ENCODE results near the gene PLBD2.

Gene PLBD2

GRCh38 chr12:113393749-113394148 lies 35.4 kb downstream of the PLBD2 start:
- DNase-seq, result no peak

DNA sequence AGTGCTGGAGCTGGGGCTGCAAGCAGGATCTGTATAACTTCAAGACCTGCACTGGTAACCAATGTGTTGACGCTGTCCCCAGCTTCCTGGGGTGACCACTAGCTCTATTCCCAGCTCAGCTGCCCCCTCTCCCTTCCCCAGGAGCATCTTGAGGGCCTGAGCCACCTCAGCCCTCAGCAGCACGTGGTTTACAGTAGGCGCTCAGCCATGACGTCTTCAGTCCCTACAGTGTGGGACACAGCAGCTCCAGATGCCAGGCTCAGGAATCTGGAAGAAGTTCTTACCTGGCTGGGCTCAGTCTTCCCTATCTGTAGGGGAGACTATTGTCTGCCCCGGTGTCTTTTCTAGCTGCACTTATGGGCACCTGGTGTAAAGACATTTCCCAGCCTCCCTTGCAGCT lies 36.7 kb downstream of the PLBD2 start:
- no peak for DNase-seq

GRCh38 chr12:113396200-113396599 lies 37.8 kb downstream of the PLBD2 start:
- no peak for DNase-seq

- DNase-seq, result no peak
Measured at GRCh38 chr12:113396828-113397496, 38.6 kb downstream of the PLBD2 start.

DNA sequence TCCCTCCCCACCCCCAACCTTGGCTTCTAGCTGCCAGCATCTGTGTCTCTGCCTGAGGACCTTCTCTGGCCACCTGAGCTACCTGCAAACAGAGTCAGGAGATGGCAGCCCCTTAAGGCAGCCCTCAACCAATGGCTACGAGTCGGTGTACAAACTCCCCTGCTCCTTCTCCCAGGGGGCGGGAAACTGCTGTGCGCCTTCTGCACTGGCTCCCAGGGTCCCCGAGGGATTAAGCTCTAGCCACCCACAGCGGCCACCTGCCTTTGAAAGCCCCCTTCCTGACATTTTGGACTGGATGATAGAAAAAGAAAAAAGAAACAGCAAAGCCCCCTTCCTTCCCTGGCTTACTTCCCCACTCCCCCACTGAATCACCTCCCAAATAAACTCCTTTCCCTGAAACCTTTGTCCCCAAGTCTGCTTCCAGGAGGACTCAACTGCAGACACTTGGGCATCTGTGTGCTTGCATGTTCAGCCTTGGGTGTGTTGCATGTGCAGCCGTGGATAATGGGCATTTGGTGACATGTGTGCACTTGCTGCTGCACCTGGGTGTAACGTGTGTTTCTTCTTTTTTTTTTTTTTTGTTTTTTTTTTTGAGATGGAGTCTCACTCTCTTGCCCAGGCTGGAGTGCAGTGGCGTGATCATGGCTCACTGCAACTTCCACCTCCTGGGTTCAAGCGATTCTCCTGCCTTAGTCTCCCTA lies 39.3 kb downstream of the PLBD2 start:
- DNase-seq, result no peak

DNA sequence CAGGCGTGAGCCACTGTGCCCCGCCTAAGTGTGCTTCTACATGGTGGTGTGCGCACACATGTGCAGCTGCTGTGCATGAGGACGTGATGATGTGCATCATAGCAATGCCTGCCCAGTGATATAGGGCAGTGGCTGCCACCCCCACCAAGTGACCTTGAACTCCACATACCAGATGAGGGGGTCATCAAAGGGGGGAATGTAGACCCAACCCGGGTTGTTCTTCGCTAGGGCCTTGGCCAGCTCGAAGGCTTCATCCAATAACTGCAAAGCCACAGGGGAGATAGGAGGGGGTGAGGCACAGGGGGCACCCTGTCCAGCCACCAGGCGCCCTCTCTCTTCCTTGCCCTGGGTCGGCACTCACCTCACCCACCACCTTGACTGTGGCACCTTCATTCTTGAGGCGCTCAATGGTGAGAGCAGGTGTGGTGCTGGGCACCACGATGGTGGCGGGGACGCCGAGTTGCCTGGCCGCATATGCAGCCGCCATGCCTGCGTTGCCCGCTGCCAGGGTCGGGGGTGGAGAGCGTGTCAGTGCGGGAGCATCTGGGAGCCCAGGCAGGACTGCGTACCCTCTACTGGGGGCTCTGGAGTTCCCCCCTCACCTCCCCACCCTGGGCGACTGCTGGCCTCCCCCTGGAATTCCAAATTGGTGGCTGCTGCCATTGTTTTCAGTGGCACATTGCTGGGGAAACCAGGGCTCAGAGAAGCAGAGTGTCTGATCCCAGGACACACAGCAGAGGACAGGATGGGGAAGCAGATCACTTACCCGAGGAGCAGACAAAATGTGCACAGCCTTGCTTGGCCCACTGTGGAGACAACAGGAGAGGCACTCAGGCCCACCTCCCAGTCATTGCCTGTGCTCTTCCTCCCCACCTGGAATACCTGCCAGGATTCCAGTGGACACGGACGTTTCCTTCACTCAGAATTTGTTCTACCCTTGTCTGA lies 40.2 kb downstream of the PLBD2 start:
- DNase-seq, result no peak

- DNase-seq, result no peak
Measured at GRCh38 chr12:113399490-113399889, 41.1 kb downstream of the PLBD2 start.

DNA sequence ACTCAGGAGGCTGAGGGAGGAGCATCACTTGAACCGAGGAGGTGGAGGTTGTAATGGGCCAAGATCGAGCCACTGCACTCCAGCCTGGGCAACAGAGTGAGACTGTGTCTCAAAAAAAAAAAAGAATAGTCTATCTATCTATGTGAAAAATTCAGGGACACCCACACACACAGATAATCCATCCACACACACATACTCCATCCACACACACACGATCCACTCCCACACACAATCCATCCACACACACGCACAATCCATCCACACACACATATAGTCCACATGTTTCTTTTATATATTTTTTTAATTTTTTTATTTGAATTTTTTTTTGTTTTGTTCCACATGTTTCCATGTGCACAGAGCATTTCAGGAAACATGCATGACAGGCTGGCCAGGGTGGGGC lies 42.0 kb downstream of the PLBD2 start:
- DNase-seq, result no peak

DNA sequence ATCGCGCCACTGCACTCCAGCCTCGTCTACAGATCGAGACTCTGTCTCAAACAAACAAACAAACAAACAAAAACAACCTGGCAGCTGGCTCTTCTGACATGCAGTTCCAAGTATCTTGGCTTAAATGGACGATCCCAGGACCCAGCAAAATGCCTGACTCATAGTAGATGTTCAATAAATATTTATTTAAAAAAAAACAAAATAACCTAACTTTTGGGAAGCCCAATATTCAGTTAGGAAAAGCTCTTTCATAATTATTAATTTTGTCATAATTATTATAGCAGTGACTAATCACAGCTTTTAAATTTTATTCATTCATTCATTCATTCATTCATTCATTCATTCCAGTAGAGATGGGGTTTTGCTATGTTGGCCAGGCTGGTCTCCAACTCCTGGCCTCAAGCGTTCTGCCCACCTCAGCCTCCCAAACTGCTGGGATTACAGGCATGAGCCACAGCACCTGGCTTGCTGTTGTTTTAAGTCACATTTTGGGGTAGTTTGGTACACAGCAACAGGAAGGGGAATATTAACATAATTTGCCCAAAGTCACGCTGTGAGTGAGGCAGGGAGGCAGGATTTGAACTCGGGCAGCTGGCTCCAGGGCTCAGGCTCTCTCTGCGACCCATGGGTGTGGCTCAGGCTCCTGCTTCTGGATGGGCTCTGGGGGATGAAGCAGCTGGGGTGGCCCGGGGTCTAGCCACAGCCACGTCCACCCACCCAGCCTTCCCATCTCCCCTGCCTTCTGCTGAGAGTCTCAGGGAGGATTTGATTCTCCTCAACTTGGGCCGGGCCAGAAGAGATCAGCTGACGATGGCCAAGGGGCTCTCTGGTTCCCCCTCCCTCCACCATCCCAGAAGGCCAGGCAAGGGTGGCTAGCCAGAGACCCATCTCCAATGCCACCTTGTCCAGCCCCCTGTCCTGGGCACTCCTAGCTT lies 42.9 kb downstream of the PLBD2 start:
- no peak for DNase-seq

DNA sequence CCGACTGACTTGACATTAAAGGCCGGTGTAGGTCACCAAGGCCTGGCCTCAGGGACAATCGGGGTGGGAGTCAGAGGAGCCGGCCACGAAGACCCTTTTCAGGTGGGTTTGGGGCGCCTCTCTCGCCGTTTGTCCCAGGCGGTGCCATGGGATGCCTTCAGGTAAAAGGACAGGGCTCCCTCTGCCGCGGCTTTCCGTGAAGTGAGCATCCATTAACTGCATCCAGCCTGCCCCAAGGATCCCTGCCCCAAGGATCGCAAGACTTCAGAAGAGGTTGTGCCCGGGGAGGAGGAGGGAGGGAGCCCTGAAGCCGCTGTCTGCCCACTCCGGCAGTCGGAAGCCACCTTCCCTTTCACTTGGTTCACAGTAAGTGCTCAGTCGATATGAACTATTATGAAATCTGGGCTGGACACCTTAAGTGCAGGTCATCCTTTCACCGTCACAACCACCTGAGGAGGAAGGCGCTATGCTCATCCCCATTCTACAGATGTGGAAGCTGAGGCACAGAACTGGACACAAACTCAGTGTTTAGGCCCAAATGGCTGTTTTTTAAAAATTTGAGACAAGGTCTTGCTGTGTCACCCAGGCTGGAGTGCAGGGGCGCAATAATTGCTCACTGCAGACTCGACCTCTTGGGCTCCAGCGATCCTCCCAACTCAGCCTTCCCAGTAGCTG lies 44.3 kb downstream of the PLBD2 start:
- DNase-seq, result no peak

DNA sequence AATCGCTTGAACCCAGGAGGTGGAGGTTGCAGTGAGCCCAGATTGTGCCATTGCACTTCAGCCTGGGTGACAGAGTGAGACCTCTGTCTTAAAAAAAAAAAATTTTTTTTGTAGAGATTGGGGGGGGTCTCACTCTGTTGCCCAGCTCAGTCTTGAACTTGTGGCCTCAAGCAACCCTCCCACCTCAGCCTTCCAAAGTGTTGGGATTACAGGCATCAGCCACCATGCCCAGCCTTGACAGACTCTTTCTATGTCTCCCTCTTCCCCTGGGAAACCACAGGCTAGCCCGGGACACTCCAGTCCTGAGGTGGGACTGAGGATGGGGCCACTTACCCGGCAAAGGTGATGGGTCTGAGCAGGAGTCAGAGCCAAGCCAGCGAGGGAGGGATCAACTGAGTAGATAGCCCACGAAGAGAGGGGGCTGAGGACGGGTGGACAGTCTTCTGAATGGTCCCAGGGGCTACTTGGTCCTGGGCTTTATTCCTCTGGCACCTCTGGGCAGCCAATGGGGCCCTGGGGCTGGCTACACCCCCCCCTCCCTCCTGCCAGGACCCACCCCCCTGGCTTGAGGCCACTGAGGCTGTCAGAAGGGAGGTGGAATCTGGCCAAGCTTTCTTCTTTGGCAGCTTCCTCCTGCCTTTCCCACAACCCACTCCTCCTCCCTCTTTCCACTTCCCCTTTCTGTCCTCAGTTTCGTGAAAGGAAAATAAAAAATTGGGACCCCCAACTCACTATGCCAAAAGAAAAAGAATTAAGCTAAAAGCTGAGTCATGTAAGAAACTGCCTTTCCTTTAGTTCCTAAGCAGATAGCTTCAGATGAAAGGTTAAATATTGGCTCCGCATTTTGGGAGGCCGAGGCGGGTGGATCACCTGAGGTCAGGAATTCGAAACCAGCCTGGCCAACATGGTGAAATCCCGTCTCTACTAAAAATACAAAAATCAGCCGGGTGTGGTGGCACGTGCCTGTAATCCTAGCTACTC lies 45.3 kb downstream of the PLBD2 start, which contains the start of gene SDS:
SDS (minus strand) TSS at position 453 of the 981 bp plus-strand sequence. CDS start 4,179 bp downstream, outside the sequence.
- DNase-seq, result peak; percentile 10

GRCh38 chr12:113405694-113406093 lies 47.3 kb downstream of the PLBD2 start:
- no peak for DNase-seq

- DNase-seq, result no peak
Measured at GRCh38 chr12:113407931-113408600, 49.7 kb downstream of the PLBD2 start.

- no peak for DNase-seq
Measured at GRCh38 chr12:113408756-113409298, 50.4 kb downstream of the PLBD2 start.

DNA sequence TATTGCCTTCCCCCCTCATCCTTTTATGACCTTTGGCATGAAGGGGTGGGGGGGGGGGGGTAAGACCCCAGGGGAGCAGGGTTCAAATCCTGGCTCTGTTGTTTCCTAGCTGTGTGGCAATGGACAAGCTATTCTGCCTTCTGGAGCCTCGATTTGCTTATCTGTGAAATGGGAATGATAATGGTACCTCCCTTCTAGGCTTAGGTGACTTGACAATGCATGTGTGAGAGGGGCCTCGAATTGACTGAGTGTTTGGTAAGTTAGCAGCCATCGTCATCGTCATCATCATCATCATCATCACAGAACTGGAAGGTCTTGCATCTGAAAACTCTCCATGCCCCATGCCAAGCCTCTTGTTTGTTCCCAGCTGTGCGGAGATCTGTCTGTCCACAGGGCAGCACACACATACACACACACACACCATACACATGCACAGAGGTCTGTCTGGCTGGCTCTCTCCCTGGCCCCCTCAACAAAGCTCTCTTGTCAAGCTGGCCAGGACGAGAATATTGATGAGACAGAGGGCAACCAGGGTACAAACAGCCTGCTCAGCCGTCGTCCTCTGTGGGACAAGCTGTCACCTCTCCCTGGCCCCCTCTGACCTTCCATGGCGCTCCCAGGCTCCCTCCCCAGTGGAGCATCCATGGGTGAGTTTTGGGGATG lies 51.2 kb downstream of the PLBD2 start:
- no peak for DNase-seq

GRCh38 chr12:113413488-113413939 lies 55.1 kb downstream of the PLBD2 start:
- DNase-seq, result no peak

DNA sequence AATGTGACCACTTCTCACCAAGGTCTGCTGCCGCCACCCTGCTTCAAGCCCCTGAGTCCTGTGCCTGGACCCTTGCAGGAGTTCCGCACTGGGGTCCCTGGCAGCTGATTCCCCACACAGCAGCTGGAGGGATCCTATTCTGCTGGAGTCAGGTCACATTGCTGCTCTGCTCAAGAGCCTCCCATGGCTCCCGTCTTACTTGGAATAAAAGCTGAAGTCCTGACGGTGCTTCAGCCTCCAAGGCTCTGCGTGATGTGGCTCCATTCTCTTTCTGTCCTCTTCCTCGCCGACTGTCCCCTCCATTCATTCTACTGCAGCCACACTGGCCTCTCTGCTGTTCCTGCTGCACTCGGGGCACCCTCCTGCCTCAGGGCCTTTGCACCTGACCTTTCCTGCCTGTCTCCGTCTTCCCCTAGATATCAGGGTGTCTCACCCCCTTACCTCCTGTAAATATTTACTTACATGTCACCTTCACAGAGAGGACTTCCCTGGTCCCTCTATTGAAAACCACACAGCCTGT lies 56.2 kb downstream of the PLBD2 start:
- no peak for DNase-seq

All from right kidney (tissue), 1 donor.